GM12892 (cell line): ENCODE results near the gene WNT2.
"Not testable (repeated sequence)": the region's sequence is repeated elsewhere in the genome, so short reads cannot be mapped to it uniquely, and the experiment has no call there.

Source experiments
- DNase-seq: peaks from one replicate; pipeline ENCODE4 v3.0.0; 2011; ENCODE audit not compliant: insufficient read length
- FAIRE-seq: peaks from 2 replicates; lab custom pipeline; 2011; peaks lifted over from hg19 to GRCh38; lab: Jason Lieb, UNC
- POLR2A ChIP-seq: IDR thresholded peaks from 2 replicates; pipeline ENCODE4 v1.6.1; 2011; ENCODE audit warnings: low read depth, low read length, control low read depth
- POLR2AphosphoS5 ChIP-seq: IDR thresholded peaks from 2 replicates; pipeline ENCODE4 v1.6.1; 2011; ENCODE audit warnings: low read depth, low read length, control low read depth
- TAF1 ChIP-seq: IDR thresholded peaks from 2 replicates; pipeline ENCODE4 v1.6.1; 2011; ENCODE audit warnings: low read depth, mild to moderate bottlenecking, control low read depth, low read length, borderline replicate concordance

WNT2 gene

GRCh38 chr7:117250245-117250644 lies 72.6 kb downstream of the WNT2 start:
- no peak for TF ChIP-seq POLR2AphosphoS5
- no peak for TF ChIP-seq TAF1
- TF ChIP-seq POLR2A, result no peak
- FAIRE-seq (no peak), DNase-seq (no peak)

DNA sequence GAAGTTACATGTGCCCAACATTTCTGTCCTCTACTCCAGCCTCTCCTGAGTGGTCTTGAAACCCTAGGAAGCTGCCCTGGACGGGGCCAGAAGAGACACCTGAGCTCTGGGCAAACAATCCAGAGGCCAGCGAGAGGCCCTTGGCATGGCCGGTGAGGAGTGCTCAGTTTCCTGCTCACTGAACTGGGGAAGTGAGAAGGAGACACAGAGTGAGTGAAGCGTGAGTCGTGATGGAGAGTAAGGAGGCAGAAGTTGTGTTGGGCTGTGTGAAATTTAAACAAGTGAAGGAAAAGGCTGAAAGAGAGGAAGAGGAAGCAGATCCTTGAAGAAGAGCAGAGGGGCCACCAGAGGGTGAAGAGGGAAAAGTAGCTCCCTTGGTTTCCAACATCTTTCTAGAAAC lies 73.2 kb downstream of the WNT2 start:
- TF ChIP-seq POLR2AphosphoS5 (no peak), TAF1 (no peak), POLR2A (no peak)
- FAIRE-seq (no peak), DNase-seq (no peak)

DNA sequence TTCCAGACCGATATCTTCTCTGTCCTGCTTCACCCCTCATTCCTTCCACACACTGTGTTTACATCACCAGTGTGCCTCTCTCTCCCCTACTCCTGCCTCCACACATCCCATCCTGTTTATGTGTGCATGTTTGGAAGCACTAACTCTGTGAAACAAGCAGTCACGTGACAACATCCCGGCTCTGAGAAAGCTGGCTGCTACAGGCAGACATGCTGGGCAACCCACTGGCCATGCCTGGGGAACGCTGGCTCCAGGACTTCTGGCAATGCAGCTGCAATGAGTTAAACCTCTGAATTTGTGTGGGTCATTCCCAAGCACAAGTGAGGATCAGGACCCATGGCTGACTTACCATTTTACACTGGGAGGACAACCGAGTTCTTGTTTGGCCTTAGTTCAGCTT lies 74.0 kb downstream of the WNT2 start:
- DNase-seq (no peak), FAIRE-seq (no peak)
- TF ChIP-seq POLR2AphosphoS5, result no peak
- no peak for TF ChIP-seq TAF1
- no peak for TF ChIP-seq POLR2A

GRCh38 chr7:117247809-117248208 lies 75.0 kb downstream of the WNT2 start:
- DNase-seq, result no peak
- TF ChIP-seq POLR2AphosphoS5 (no peak), POLR2A (no peak), TAF1 (no peak)
- FAIRE-seq, result no peak

GRCh38 chr7:117245703-117246102 lies 77.2 kb downstream of the WNT2 start:
- not testable (repeated sequence) for FAIRE-seq, DNase-seq

- TF ChIP-seq TAF1 (no peak), POLR2A (no peak), POLR2AphosphoS5 (no peak)
- FAIRE-seq, result no peak
These were observed 79.5 kb downstream of the WNT2 start for GRCh38 chr7:117243390-117243789.

GRCh38 chr7:117241088-117241487 lies 81.8 kb downstream of the WNT2 start:
- TF ChIP-seq POLR2AphosphoS5 (no peak), TAF1 (no peak), POLR2A (no peak)
- no peak for DNase-seq
- no peak for FAIRE-seq

More at GRCh38 chr7:117243390-117243789, 79.5 kb downstream of the WNT2 start:
- no peak for DNase-seq

DNA sequence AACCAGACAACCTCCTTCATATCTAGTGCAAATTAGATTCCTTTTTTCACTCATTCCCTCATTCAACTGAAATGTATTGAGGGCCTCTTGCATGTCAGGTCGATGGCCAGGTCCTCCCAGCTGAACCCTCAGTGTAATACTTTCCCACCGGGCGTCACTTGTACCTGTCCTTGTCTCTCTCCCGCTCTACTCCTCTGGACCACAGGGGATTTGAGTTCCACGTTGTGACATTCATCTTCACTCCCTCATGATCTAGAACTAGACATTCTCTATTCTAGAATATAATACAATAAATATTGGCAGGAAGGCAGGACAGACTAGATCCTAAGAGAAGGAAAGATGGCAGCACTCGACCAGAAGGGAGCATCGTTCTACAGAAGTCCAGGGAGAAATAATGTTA lies 83.9 kb downstream of the WNT2 start:
- FAIRE-seq (no peak), DNase-seq (no peak)
- no peak for TF ChIP-seq POLR2A
- TF ChIP-seq TAF1, result no peak
- TF ChIP-seq POLR2AphosphoS5, result no peak

DNA sequence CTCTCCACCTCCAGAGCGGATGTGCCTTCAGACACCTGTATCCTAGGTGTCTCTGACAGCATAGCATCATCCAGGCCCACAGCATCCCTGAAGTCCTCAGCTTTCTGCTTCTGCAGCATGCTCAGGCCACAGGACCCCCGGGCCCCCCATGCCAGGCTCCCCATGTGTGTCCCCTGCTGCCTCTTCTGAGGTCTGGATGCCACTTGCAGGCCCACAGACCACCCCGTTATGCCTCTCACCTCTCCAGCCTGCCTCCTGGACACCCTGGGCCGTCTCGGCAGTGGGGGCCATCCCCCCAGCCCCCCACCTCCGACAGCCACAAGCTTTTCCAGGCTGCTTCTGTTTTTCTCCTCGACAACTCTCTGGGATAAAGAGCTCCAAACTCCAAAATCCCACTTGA lies 84.4 kb downstream of the WNT2 start:
- TF ChIP-seq POLR2A (no peak), TAF1 (no peak), POLR2AphosphoS5 (no peak)
- FAIRE-seq (no peak), DNase-seq (no peak)

- no peak for DNase-seq
- FAIRE-seq, result peak; percentile 86
These were observed 85.2 kb downstream of the WNT2 start for GRCh38 chr7:117237646-117238045.

DNA sequence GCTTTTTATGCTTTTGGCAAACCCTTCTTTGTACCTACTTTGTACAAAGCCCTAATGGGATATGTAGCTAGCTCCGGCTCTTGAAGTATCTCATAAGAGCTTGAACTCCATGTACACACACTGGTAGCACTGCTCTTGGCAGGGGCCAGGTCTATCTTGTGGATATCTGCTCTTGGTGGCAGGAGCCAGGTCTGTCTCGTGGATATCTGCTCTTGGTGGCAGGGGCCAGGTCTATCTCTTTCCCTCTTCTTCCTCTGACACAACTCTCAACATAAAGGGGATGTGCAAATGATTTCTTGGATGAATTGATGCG lies 91.9 kb downstream of the WNT2 start:
- TF ChIP-seq POLR2AphosphoS5, result peak; percentile 45; the same call in 1 of the 2 replicates
- no peak for TF ChIP-seq POLR2A
- TF ChIP-seq TAF1, result no peak
- FAIRE-seq (no peak), DNase-seq (no peak)

More at GRCh38 chr7:117237646-117238045, 85.2 kb downstream of the WNT2 start:
- TF ChIP-seq TAF1 (no peak), POLR2A (no peak), POLR2AphosphoS5 (no peak)

- DNase-seq, result no peak
- no peak for TF ChIP-seq TAF1
- no peak for TF ChIP-seq POLR2A
- no peak for TF ChIP-seq POLR2AphosphoS5
- peak; percentile 33 for FAIRE-seq
These were observed 92.4 kb downstream of the WNT2 start for GRCh38 chr7:117230276-117231046.
